Hematopoietic multipotent progenitor cell treated with erythropoietin and hydrocortisone succinate and interleukin-3 and kit ligand, for 15 days (in vitro differentiated cells): Measurements from ENCODE around the gene ATF6.
A peak's percentile ranks its signal among the peaks of the same experiment; 100 is the strongest.
"Not testable (repeated sequence)": the region's sequence is repeated elsewhere in the genome, so short reads cannot be mapped to it uniquely, and the experiment has no call there.

Experiments
- DNase-seq: peaks from one replicate; pipeline ENCODE4 v3.0.0-alpha.2; 2015; ENCODE audit warnings: low spot score

The ATF6 gene

DNA sequence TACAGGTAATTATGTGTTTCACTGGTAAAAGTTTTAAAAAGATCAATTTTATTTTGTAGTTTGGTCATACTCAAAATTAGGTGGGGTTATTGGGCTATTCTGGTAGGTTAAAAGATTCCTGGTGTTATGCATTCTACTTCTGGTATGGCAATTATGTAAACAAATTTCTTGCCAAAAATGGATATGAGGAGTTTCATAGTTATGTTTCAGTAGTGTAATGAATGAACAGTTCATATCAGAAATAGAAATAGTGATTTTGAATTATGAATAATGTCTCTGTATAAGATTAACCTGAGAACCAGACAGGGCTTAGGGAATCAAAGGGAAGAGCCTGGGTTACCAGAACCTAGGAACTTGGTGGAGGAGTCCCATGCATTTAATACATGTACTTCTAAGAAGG lies 15.9 kb downstream of the ATF6 start:
- DNase-seq: no peak

DNA sequence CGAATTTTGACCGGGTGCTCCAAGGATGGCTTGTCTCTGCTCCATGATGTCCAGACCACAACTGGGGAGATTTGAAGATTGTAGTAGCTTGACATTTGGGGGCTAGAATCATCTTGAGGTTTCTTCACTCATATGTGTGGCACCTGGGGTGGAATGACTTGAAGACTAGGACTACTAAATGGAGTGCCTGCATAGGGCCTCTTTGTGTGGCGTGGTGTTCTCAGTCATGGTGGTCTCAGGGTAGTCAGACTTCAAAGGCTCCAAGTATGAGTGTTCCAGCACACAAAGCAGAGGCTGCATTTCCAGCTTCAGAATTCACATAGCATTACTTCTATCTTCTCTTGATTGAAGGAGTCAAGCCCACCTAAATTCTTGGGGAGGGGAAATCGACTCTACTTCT lies 16.8 kb downstream of the ATF6 start:
- DNase-seq: no peak

DNA sequence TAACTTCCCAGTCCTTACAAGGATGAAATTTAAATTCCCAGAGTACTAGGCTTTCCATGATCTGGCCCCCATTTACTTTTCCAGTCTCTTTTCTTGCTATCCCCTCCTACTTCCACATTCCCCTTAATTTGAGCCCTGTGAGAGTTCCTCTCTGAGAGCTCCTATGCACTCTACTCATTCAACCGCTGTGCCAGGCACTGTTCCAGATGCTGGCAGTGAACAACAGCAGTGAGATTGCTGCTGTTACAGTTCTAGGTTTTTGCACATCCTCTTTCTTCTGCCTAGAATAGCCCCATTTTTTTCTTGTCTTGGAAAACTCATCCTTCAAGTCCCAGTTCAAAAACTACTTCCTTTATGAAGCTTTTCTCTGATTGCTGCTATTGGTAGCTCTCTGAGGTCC lies 18.8 kb downstream of the ATF6 start:
- no peak for DNase-seq

DNA sequence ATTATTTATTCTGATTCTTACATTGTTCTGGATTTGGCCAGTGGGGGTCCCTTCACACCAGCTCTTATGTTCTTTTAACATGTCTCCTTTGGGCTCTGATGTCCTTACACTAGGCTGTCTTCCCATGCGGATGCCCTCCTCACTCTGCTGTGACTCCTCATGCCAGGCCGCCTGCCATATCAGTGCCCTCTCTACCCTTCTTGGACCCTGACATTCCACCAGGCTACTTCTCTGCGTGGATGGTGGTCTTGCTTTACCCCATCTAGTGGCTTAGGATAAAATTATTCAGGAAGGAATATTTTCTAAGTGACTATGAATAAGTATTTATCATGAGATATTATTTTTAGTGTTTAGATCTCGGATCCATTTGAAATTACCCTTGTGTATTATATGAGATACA lies 21.2 kb downstream of the ATF6 start:
- DNase-seq: no peak

DNA sequence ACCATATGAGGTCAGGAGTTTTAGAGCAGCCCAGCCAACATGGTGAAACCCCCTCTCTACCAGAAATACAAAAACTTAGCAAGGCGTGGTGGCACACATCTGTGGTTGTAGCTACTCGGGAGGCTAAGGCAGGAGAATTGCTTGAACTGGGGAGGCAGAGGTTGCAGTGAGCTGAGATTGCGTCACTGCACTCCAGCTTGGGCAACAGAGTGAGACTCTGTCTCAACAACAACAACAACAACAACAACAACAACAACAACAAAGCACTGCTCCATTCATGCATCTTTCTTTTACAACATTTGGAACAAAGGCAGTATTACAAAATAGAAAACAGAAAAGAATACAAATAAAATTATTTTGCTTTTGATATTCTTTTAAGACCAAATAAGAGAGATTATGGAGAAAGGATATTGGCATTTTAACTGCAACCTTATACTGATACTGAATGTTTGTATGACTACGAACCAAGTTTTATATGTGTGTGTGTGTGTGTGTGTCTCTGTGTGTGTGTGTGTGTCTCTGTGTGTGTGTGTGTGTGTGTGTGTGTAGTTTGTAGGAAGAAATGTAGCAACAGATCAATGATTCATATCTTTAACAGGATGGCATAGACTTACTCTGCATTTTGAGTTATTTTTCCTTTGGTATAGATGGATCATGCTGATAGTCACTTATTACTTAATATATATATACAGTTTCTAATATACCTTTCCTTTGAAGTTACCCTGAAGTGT lies 24.6 kb downstream of the ATF6 start:
- DNase-seq: no peak

DNA sequence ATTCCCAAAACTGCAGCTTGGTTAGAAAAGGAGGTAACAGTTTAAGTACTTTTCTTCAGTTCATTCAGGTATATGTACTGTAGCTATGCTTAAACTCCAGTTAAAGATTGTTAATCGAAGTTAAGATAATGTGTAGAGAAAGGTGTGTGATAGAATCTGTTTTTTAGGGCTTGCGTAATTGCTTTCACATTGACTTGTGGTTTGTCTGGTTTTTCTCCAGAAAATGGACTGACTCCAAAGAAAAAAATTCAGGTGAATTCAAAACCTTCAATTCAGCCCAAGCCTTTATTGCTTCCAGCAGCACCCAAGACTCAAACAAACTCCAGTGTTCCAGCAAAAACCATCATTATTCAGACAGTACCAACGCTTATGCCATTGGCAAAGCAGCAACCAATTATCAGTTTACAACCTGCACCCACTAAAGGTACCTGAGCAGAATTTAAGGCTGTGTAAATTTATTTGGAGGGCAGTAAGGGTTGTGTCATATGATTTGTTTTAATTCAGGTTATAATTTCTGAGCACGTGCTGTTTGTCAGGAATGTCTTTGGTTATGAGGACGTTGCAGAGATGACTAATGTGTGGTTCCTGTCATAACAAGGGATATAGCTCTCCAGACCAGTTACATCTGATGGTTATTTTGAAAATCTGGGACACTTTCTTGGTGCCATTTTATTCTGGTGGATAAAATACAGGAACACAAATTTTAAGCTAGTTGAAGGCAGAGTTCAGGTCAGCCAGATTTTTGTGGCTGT lies 26.0 kb downstream of the ATF6 start:
- DNase-seq: no peak

DNA sequence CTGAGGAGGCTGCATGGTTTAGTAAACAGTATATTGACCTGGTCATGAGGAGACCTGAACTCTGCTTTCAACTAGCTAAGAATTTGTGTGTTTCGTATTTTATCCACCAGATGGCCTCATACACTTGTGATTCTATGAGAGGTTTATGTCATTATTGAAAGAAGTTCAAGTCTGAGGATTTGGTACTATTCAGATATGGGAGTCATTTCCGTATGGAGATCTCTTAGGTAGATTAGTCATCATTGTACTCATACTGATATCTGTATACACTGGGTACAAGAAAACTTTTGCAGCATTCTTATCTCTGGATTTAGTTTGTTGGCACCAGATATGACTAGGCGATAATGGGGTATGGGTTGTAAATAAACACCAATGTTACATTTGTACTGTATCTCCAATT lies 26.6 kb downstream of the ATF6 start:
- peak; percentile 73 for DNase-seq

DNA sequence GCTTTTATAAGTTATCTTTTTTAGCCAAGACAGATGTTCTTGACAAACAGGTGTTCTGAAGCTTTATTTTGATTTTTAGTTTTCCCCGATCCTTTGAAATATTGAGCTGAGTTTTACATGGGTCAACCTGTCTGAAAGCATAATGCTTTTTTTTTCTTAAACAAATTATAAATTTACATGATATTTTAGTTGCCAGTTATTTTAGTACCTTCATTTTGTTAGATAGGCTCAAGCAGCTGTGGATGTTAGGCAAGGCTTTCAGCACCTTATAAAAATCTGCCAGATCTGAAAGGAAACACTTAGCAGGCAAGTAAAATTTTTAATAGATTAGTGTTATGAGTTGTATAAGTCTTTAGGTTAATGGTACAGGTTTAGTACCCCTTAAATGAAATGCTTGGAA lies 33.7 kb downstream of the ATF6 start:
- no peak for DNase-seq

DNA sequence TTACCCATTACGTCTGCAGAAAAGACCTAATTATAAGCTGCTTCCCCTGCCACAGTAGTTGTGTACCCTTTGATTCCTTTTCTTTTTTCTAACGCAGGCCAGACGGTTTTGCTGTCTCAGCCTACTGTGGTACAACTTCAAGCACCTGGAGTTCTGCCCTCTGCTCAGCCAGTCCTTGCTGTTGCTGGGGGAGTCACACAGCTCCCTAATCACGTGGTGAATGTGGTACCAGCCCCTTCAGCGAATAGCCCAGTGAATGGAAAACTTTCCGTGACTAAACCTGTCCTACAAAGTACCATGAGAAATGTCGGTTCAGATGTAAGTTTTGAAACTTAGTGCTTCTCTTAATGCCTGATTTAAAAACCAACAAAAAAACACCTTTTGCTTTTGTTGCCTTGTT lies 35.8 kb downstream of the ATF6 start:
- DNase-seq: no peak

DNA sequence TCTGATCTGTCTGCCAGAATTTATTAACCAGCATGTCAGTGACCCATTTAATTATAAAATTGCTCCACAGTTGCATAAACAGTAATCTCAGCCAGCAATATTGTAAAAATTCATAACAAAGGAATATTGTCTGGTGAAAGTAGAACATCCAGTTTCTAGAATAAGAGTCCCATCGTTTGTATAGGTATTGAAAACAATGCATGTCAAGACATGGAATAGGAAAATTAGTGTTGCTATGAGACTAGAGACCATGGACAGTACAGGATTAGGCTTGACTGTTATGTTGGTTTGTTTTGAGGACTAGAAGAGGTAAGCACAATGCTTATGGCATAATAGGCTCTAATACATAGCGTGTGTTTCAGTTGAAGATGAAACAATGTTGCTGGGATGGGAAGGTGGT lies 37.1 kb downstream of the ATF6 start:
- DNase-seq: no peak

DNA sequence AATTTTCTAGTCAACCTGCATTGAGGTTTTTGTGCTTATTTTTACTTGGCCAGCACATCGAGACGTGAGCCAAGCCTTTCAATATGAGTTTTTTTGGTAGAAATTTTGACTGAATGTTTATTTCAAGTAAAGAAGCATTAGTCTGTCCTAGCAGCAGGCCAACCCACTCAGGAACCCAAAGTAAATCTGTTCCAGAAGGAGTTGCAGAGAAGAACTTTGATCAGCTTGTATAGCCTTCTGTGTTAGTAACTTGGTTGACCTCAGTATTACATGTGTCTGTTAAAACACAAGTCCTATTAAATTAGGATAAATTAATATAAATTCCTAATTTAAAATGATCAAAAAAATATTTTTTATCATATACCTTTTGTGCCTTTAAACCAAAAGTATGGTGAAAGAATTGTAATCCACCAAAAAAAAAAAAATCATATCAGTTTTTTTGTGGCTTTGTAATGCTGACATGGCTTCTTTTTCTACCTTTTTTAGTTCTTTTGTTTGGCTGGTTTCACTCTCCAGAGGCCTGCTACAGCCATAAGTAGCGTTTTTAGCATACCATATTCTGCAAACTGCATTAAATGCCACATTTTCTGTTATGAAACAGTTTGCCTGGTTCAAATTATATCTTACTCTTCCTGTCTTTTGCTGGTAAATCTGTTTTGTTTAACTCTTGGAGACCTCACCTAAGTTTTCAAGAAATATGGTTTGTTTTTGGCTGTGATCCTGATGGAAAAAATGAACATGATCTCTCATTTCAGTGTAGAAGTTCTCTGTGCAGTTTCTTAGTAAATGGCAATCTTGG lies 39.5 kb downstream of the ATF6 start:
- no peak for DNase-seq

DNA sequence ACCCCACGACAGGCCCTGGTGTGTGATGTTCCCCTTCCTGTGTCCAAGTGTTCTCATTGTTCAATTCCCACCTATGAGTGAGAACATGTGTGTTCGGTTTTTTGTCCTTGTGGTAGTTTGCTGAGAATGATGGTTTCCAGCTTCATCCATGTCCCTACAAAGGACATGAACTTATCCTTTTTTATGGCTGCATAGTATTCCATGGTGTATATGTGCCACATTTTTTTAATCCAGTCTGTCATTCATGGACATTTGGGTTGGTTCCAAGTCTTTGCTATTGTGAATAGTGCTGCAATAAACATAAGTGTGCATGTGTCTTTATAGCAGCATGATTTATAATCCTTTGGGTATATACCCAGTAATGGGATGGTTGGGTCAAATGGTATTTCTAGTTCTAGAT lies 43.1 kb downstream of the ATF6 start:
- not testable (repeated sequence) for DNase-seq

DNA sequence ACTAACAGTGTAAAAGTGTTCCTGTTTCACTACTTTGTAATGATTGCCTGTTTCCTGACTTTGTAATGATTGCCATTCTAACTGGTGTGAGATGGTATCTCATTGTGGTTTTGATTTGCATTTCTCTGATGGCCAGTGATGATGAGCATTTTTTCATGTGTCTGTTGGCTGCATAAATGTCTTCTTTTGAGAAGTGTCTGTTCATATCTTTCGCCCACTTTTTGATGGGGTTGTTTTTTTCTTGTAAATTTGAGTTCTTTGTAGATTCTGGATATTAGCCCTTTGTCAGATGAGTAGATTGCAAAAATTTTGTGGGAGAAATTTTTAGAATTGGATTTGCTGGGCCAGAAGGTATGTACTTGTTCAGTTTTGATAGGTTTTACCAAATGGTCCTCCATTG lies 43.5 kb downstream of the ATF6 start:
- DNase-seq: not testable (repeated sequence)

DNA sequence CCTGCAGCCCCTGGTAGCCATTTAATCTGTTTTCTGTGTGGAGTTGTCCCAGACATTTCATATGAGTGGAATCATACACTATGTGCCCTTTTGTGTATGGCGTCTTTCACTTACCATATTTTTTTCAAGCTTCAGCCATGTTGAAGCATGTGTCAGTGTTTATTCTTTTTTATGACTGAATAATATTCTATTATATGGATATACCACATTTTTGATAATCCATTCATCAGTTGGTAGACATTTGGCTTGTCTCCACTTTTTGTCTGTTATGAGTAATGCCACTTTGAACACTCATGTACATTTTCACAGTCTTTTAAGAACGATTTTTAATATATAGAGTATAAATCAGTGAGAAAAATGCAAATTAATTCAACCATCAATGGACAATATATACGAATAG lies 44.7 kb downstream of the ATF6 start:
- DNase-seq: no peak

DNA sequence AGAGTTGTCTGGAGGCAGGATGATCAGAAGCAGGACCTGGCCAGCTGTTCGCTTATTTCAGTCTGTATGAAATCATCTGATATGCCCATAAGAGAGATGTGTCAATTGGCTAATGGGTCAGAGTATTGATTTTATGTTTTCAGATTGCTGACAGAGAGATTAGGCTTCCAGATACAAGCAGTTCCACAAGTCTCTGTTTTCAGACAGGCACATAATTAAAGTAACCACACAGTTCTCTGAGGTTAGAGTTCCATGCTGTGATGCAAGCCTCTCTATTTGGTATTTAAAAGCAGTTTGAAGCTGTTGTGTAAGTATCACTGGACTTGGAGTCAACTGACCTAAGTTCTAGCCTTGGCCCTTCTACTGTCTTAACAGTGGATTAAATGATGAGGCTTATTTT lies 50.1 kb downstream of the ATF6 start:
- no peak for DNase-seq

DNA sequence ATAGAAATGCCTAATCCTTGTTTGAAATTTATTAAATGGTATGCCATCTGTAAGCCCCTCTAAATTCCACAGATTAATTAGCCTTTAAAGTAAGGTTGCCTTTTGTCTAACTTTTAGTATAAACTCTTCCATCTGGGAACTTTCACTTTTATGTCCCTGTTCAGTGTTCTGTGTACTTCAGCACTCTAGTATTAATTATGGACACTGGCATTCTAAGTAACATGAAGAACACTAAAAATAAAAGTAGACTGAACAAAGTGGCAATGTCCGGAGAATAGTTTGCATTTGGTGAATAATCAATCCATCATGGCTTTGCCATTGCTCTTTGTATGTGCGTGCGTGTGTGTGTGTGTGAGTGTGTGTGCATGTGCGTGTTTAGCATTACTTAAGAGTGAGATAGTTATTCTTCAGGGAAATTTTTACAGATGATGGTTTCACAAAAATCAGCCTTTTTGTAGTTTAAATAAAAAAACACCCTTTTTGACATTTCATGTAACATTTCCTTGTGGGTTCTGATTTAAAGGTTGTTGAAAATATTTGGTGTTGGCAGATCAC lies 51.1 kb downstream of the ATF6 start:
- no peak for DNase-seq

DNA sequence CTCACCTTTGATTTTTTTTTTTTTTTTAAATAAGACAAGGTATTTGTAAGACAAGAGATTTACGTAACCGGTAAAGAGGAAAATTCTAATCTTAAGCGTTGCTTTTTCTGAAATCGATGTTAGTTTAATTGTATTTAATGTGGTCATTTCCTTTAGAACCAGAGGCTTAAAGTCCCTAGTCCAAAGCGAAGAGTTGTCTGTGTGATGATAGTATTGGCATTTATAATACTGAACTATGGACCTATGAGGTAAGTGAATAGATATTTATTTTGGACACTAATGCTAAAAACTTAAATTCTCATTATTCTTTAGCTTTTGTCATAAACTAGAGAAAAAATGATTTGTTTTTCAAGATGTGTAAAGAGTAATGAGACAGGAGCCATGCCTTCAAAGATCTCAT lies 54.8 kb downstream of the ATF6 start:
- DNase-seq: no peak

DNA sequence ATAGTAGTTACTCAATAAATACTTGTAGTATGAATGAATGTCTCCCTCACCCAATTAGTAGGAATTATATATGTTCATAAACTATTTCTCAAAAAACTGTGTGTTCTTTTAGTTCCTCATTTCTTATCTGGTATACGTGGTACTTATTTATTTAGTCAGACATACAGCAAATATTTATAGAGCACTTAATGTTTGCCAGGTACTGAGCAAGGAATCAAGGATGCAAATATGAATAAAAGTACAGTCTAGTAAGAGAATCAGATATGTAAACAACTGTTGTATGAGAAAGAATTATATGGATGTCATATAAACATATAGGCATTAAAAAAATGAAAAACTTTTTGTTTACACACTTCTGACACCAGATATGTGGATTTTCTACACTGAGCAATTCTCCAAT lies 58.5 kb downstream of the ATF6 start:
- no peak for DNase-seq

DNA sequence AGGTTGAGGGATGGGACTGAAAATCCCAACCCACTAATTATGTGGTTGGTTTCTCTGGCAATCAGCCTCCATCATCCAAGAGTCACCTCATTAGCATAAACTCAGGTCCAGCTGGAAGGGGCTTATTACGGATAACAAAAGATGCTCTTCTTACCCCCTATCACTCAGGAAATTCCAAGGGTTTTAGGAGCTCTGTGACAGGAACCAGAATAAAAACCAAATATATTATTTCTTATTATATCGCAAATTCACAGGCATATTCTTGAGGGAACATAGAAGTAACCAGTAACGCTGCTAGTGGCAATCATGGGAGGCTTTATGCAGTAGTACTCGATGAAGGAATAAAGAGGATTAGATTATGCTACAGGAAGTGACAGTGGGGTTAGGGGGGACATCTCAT lies 59.7 kb downstream of the ATF6 start:
- DNase-seq: no peak

DNA sequence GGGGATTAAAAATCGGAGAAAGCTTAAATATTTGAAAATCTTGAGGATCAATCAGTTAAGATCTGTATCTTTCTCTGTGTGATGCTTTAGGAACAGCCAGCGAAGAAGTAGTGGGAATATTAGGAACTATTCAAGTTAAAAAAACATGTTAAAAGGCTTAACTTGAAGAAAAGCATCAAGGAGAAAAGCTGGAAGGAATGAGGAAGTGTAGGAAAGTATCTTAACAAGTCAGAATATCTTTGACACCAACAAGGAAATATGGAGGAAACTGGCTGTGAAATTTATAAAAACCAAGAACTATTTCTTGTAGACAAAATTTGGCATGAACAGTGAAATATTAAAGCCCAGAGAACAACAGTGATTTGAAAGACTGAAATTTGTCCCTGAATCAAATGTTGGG lies 60.4 kb downstream of the ATF6 start:
- DNase-seq: no peak

DNA sequence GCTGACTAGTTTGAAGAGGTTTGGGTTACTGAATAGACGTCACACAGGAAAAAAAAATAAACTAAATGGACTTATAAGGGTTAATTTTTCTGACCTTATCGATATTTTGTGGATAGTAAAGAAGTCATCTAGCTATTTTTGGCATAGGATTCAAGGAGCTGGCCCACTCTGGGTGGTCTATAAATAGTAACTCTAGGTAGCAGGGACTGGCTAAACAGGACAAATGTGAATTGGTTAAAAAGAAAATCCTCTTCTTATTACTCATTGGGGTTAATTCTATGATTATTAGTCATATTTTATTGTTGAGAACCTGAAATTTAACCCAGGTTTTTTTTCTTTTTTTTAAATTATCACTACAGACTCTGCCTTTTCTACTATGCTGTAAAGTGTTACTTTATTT lies 61.7 kb downstream of the ATF6 start:
- no peak for DNase-seq

DNA sequence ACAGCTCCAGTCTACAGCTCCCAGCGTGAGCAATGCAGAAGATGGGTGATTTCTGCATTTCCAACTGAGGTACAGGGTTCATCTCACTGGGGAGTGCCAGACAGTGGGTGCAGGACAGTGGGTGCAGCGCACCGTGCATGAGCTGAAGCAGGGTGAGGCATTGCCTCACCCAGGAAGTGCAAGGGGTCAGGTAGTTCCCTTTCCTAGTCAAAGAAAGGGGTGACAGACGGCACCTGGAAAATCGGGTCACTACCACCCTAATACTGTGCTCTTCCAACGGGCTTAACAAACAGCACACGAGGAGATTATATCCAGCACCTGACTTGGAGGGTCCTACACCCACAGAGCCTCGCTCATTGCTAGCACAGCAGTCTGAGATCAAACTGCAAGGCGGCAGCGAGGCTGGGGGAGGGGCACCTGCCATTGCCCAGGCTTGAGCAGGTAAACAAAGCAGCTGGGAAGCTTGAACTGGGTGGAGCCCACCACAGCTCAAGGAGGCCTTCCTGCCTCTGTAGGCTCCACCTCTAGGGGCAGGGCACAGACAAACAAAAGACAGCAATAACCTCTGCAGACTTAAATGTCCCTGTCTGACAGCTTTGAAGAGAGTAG lies 66.3 kb downstream of the ATF6 start:
- DNase-seq: not testable (repeated sequence)
